Lower leg skin (tissue), 4 donors: ENCODE measurements around the gene PAQR4. TPM values are rescaled to one million over a fixed set of nuclear protein-coding genes. Genes with fewer than 3 reads are reported as not detected.

ENCODE experiments used
- DNase-seq, 2 donors: peaks; one replicate each; pipeline ENCODE4 v3.0.0-alpha.2; 2019; ENCODE audit warnings: low spot score in 2 of 2
- H3K4me3 ChIP-seq: fragments of 200-600 bp; sonication (generic); 2 replicates; pipeline ENCODE4 v1.5.1; 2017; ENCODE audit warnings: mild to moderate bottlenecking, low read depth; ENCODE audit not compliant: poor library complexity, severe bottlenecking
- CTCF ChIP-seq, 3 donors: fragments of 450-650 bp; IDR thresholded peaks; one replicate each; pipeline ENCODE4 v1.5.1; 2016; ENCODE audit warnings: antibody characterized with exemption in 3 of 3, mild to moderate bottlenecking in 3 of 3, moderate library complexity in 2 of 3
- POLR2A ChIP-seq, 2 donors: fragments of 450-650 bp; IDR thresholded peaks; one replicate each; pipeline ENCODE4 v1.6.1; 2016 to 2017; ENCODE audit warnings: antibody characterized with exemption in 2 of 2, mild to moderate bottlenecking in 1 of 2, moderate library complexity in 1 of 2
- WGBS, 2 donors: methylation state at CpG; one replicate each; pipeline ENCODE4 v1.1.5; 2018; 5-methylcytosine and 5-hydroxymethylcytosine counted together
- intact Hi-C: fragments of 100-400 bp; cut with DNase I; formaldehyde crosslinking; loops from one replicate; pipeline ENCODE4 v1.15.0; 2023; ENCODE audit warnings: low total_unique reads
- total RNA-seq, 4 donors: library from RNA; depleted of rRNA; stranded (reverse); fragments of >200 nt; gene quantifications; one replicate each; pipeline ENCODE4 v1.1.0, GENCODE V29; 2016

The PAQR4 gene
- total RNA-seq, 4 donors from 2014 or later = 6.2 to 17.9 (median 10.6) TPM

GRCh38 chr16:2979669-2980226 lies 10.6 kb downstream of the PAQR4 start:
- TF ChIP-seq CTCF (IDR thresholded peaks at IDR 0.05) = no peak
- no peak for TF ChIP-seq POLR2A (IDR thresholded peaks at IDR 0.05)
- 2 to 7% methylated on average over 33 to 39 of the region's 43 CpGs for whole genome bisulfite sequencing, 2 donors
- H3K4me3 ChIP-seq = no peak overlapping the region
- DNase-seq = no peak
- intact Hi-C loops = no loop called here

- peak within 1 kb of the TSS; percentile 66 for H3K4me3 ChIP-seq
- intact Hi-C loops = no loop called here
- WGBS, 2 donors = 7 to 11% methylated on average over 55 to 78 of the region's 91 CpGs
- peak; percentile 84 to 98 for DNase-seq
- TF ChIP-seq CTCF (IDR thresholded peaks at IDR 0.05) (no peak), POLR2A (IDR thresholded peaks at IDR 0.05) (peak in 1 of 2 donors; percentile 57)
Measured at GRCh38 chr16:2980227-2981176, 11.4 kb downstream of the PAQR4 start, which contains the start of gene PKMYT1. Gene PKMYT1, minus strand, starts transcription at chr16:2980446. Its CDS starts 789 bp downstream, at chr16:2979657.

GRCh38 chr16:2981177-2981898 lies 12.2 kb downstream of the PAQR4 start:
- TF ChIP-seq POLR2A (IDR thresholded peaks at IDR 0.05) (no peak), CTCF (IDR thresholded peaks at IDR 0.05) (no peak)
- no peak for DNase-seq
- intact Hi-C loops = no loop called here
- no peak overlapping the region for H3K4me3 ChIP-seq
- WGBS, 2 donors = 66 to 69% methylated on average over 33 of the region's 33 CpGs

- no peak for DNase-seq
- H3K4me3 ChIP-seq = no peak overlapping the region
- intact Hi-C loops = no loop called here
- WGBS, 2 donors = 73 to 74% methylated on average over 4 of the region's 4 CpGs
- no peak for TF ChIP-seq POLR2A (IDR thresholded peaks at IDR 0.05)
- TF ChIP-seq CTCF (IDR thresholded peaks at IDR 0.05) = no peak
Measured at GRCh38 chr16:2981899-2982250, 12.7 kb downstream of the PAQR4 start.

GRCh38 chr16:2982402-2982801 lies 13.3 kb downstream of the PAQR4 start:
- DNase-seq = no peak
- intact Hi-C loops = no loop called here
- no peak overlapping the region for H3K4me3 ChIP-seq
- TF ChIP-seq CTCF (IDR thresholded peaks at IDR 0.05) (no peak), POLR2A (IDR thresholded peaks at IDR 0.05) (no peak)
- WGBS, 2 donors = 75 to 76% methylated on average over 5 of the region's 5 CpGs
